NCI-H82 treated with DMSO at 0.1 percent for 48 hours (cell line): ENCODE results near the gene KLHL15.
"Not testable (repeated sequence)": the region's sequence is repeated elsewhere in the genome, so short reads cannot be mapped to it uniquely, and the experiment has no call there.

Experiments used
- DNase-seq: peaks from one replicate; lab custom pipeline; 2025; ENCODE audit not compliant: unreplicated experiment; lab: John Stamatoyannopoulos, UW

The KLHL15 gene

GRCh38 chrX:24017674-24018073, 9.3 kb downstream of the KLHL15 start:
- no peak for DNase-seq

GRCh38 chrX:24014388-24015018, 12.5 kb downstream of the KLHL15 start:
- no peak for DNase-seq

GRCh38 chrX:24012266-24012665, 14.7 kb downstream of the KLHL15 start:
- no peak for DNase-seq

- no peak for DNase-seq
Measured at GRCh38 chrX:24005867-24006266, 21.1 kb downstream of the KLHL15 start.

- DNase-seq = no peak
Measured at GRCh38 chrX:24005028-24005427, 22.0 kb downstream of the KLHL15 start.

GRCh38 chrX:24002792-24003191, 24.2 kb downstream of the KLHL15 start:
- no peak for DNase-seq

- DNase-seq = no peak
Measured at GRCh38 chrX:24002167-24002566, 24.8 kb downstream of the KLHL15 start.

- DNase-seq = no peak
Measured at GRCh38 chrX:23999671-24000070, 27.3 kb downstream of the KLHL15 start.

- DNase-seq = no peak
Measured at GRCh38 chrX:23993012-23993633, 33.9 kb downstream of the KLHL15 start.

GRCh38 chrX:23992431-23992830, 34.6 kb downstream of the KLHL15 start:
- DNase-seq = no peak

- no peak for DNase-seq
Measured at GRCh38 chrX:23990455-23990854, 36.5 kb downstream of the KLHL15 start.

- no peak for DNase-seq
Measured at GRCh38 chrX:23989689-23990088, 37.3 kb downstream of the KLHL15 start.

GRCh38 chrX:23982891-23983290, 44.1 kb downstream of the KLHL15 start:
- DNase-seq = no peak

GRCh38 chrX:23981711-23982110, 45.3 kb downstream of the KLHL15 start:
- no peak for DNase-seq

- no peak for DNase-seq
Measured at GRCh38 chrX:23981222-23981621, 45.8 kb downstream of the KLHL15 start.

GRCh38 chrX:23980011-23980441, 47.0 kb downstream of the KLHL15 start:
- DNase-seq = no peak

- DNase-seq = no peak
Measured at GRCh38 chrX:23978491-23978890, 48.5 kb downstream of the KLHL15 start.

GRCh38 chrX:23965630-23966029, 61.4 kb downstream of the KLHL15 start:
- DNase-seq = not testable (repeated sequence)

- DNase-seq = no peak
Measured at GRCh38 chrX:23964191-23964590, 62.8 kb downstream of the KLHL15 start.

- no peak for DNase-seq
Measured at GRCh38 chrX:23959781-23960180, 67.2 kb downstream of the KLHL15 start.

GRCh38 chrX:23954396-23954795, 72.6 kb downstream of the KLHL15 start:
- no peak for DNase-seq

GRCh38 chrX:23953908-23954269, 73.1 kb downstream of the KLHL15 start:
- DNase-seq = no peak
